AG09309 (cell line): Measurements from ENCODE around the gene RHCG.

Experiments used
- DNase-seq: peaks from one replicate; pipeline ENCODE4 v3.0.0-alpha.2; 2010; ENCODE audit warnings: low read depth
- H3K4me3 ChIP-seq: 2 replicates; pipeline ENCODE4 v1.5.1; 2011; ENCODE audit warnings: mild to moderate bottlenecking, low read depth, low read length, moderate library complexity; ENCODE audit not compliant: control insufficient read depth
- CTCF ChIP-seq: IDR thresholded peaks from 2 replicates; pipeline ENCODE4 v1.5.1; 2011; ENCODE audit warnings: mild to moderate bottlenecking, low read depth, low read length, inconsistent platforms; ENCODE audit not compliant: insufficient read depth, control insufficient read depth; ENCODE audit errors: missing control alignments

The RHCG gene

GRCh38 chr15:89497231-89497630 is 848 bp upstream of the RHCG start:
- TF ChIP-seq CTCF = no peak
- no peak for DNase-seq
- no peak overlapping the region for H3K4me3 ChIP-seq

- TF ChIP-seq CTCF = no peak
- no peak for DNase-seq
- H3K4me3 ChIP-seq = no peak overlapping the region
Measured at GRCh38 chr15:89495638-89496145, 691 bp downstream of the RHCG start.

- no peak for DNase-seq
- peak; percentile 53 for TF ChIP-seq CTCF
- H3K4me3 ChIP-seq = no peak overlapping the region
Measured at GRCh38 chr15:89494941-89495637, 1.3 kb downstream of the RHCG start.

GRCh38 chr15:89494031-89494430 is 2.4 kb downstream of the RHCG start:
- no peak for DNase-seq
- no peak for TF ChIP-seq CTCF
- no peak overlapping the region for H3K4me3 ChIP-seq

GRCh38 chr15:89492934-89493631 is 3.3 kb downstream of the RHCG start:
- no peak for TF ChIP-seq CTCF
- H3K4me3 ChIP-seq = no peak overlapping the region
- no peak for DNase-seq

- TF ChIP-seq CTCF = peak; percentile 53
- DNase-seq = no peak
Measured at GRCh38 chr15:89492111-89492641, 4.2 kb downstream of the RHCG start.

More at GRCh38 chr15:89492111-89492641, 4.2 kb downstream of the RHCG start:
- H3K4me3 ChIP-seq = no peak overlapping the region
